Parathyroid adenoma (tissue), 2 donors: ENCODE data around the gene KCNG3.

ENCODE experiments used
- H2AFZ ChIP-seq: fragments of 300-600 bp; sonication (generic); one replicate; pipeline ENCODE4 v1.7.0; 2017; ENCODE audit warnings: antibody characterized with exemption, mild to moderate bottlenecking
- H3K27ac ChIP-seq: fragments of 300-600 bp; sonication (generic); one replicate; pipeline ENCODE4 v1.7.0; 2017
- H3K27me3 ChIP-seq: fragments of 300-600 bp; sonication (generic); one replicate; pipeline ENCODE4 v1.7.0; 2017; ENCODE audit warnings: low read length; ENCODE audit not compliant: control insufficient read depth, insufficient read depth
- H3K36me3 ChIP-seq: fragments of 300-600 bp; sonication (generic); one replicate; pipeline ENCODE4 v1.7.0; 2017; ENCODE audit warnings: low read length; ENCODE audit not compliant: control insufficient read depth, insufficient read depth
- H3K4me1 ChIP-seq: fragments of 300-600 bp; sonication (generic); one replicate; pipeline ENCODE4 v1.7.0; 2017; ENCODE audit warnings: control low read depth
- H3K4me2 ChIP-seq: fragments of 300-600 bp; sonication (generic); one replicate; pipeline ENCODE4 v1.7.0; 2017; ENCODE audit warnings: low read length
- H3K4me3 ChIP-seq: fragments of 300-600 bp; sonication (generic); one replicate; pipeline ENCODE4 v1.7.0; 2017; ENCODE audit warnings: low read depth, low read length
- H3K79me2 ChIP-seq: fragments of 300-600 bp; sonication (generic); one replicate; pipeline ENCODE4 v1.7.0; 2017; ENCODE audit warnings: control low read depth
- H3K9ac ChIP-seq: fragments of 300-600 bp; sonication (generic); one replicate; pipeline ENCODE4 v1.7.0; 2017; ENCODE audit warnings: mild to moderate bottlenecking
- H3K9me3 ChIP-seq: fragments of 300-600 bp; sonication (generic); one replicate; pipeline ENCODE4 v1.7.0; 2017; ENCODE audit warnings: low read length; ENCODE audit not compliant: control insufficient read depth
- TF ChIP-seq, protein P1 (sequence below): fragments of 300-600 bp; sonication (generic); IDR thresholded peaks from one replicate; pipeline ENCODE4 v1.7.0; 2017; ENCODE audit warnings: antibody characterized with exemption, mild to moderate bottlenecking
- donor health status: primary hyperparathyroidism.

KCNG3 gene

GRCh38 chr2:42510608-42511243, 16.9 kb upstream of the KCNG3 start:
- H3K4me2 ChIP-seq: no peak overlapping the region
- TF ChIP-seq, protein P1, sequence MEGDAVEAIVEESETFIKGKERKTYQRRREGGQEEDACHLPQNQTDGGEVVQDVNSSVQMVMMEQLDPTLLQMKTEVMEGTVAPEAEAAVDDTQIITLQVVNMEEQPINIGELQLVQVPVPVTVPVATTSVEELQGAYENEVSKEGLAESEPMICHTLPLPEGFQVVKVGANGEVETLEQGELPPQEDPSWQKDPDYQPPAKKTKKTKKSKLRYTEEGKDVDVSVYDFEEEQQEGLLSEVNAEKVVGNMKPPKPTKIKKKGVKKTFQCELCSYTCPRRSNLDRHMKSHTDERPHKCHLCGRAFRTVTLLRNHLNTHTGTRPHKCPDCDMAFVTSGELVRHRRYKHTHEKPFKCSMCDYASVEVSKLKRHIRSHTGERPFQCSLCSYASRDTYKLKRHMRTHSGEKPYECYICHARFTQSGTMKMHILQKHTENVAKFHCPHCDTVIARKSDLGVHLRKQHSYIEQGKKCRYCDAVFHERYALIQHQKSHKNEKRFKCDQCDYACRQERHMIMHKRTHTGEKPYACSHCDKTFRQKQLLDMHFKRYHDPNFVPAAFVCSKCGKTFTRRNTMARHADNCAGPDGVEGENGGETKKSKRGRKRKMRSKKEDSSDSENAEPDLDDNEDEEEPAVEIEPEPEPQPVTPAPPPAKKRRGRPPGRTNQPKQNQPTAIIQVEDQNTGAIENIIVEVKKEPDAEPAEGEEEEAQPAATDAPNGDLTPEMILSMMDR: no peak
- H3K4me1 ChIP-seq: no peaks in the 10 kb centered on the region
- H3K4me3 ChIP-seq: no peak overlapping the region
- H2AFZ ChIP-seq: peak overlapping the region; percentile 40
- no peak overlapping the region for H3K9ac ChIP-seq
- no peaks in the 10 kb centered on the region for H3K79me2 ChIP-seq
- no peaks in the 10 kb centered on the region for H3K27me3 ChIP-seq
- H3K27ac ChIP-seq: no peak overlapping the region
- no peaks in the 10 kb centered on the region for H3K36me3 ChIP-seq
- no peaks in the 10 kb centered on the region for H3K9me3 ChIP-seq

GRCh38 chr2:42510191-42510590, 16.4 kb upstream of the KCNG3 start:
- Histone ChIP-seq H3K27ac (no peak overlapping the region), H3K4me1 (no peaks in the 10 kb centered on the region), H3K4me3 (no peak overlapping the region), H3K9me3 (no peaks in the 10 kb centered on the region), H3K4me2 (no peak overlapping the region), H3K27me3 (no peaks in the 10 kb centered on the region), H3K79me2 (no peaks in the 10 kb centered on the region), H2AFZ (peak overlapping the region; percentile 40), H3K36me3 (no peaks in the 10 kb centered on the region), H3K9ac (no peak overlapping the region)
- TF ChIP-seq, protein P1: no peak

GRCh38 chr2:42504364-42505230, 10.8 kb upstream of the KCNG3 start:
- no peaks in the 10 kb centered on the region for H3K27me3 ChIP-seq
- H3K4me1 ChIP-seq: no peaks in the 10 kb centered on the region
- no peaks in the 10 kb centered on the region for H3K9me3 ChIP-seq
- H3K36me3 ChIP-seq: no peaks in the 10 kb centered on the region
- no peaks in the 10 kb centered on the region for H3K79me2 ChIP-seq
- no peak overlapping the region for H3K27ac ChIP-seq
- TF ChIP-seq, protein P1: no peak
- no peak overlapping the region for H3K9ac ChIP-seq
- no peak overlapping the region for H3K4me2 ChIP-seq
- H3K4me3 ChIP-seq: no peak overlapping the region
- no peak overlapping the region for H2AFZ ChIP-seq

- Histone ChIP-seq H3K79me2 (no peaks in the 10 kb centered on the region), H3K36me3 (no peaks in the 10 kb centered on the region), H3K4me1 (no peaks in the 10 kb centered on the region), H3K27me3 (no peaks in the 10 kb centered on the region), H3K27ac (no peak overlapping the region), H3K4me2 (no peak overlapping the region), H2AFZ (no peak overlapping the region), H3K9ac (no peak overlapping the region), H3K4me3 (no peak overlapping the region), H3K9me3 (no peaks in the 10 kb centered on the region)
- TF ChIP-seq, protein P1: no peak
Measured at GRCh38 chr2:42503291-42503690, 9.5 kb upstream of the KCNG3 start.
